GM19240 (cell line): ENCODE measurements around the gene SKAP2.

ENCODE experiments used
- DNase-seq: peaks from one replicate; pipeline ENCODE4 v3.0.0; 2011; ENCODE audit warnings: low spot score; ENCODE audit not compliant: insufficient read length

SKAP2 gene

DNA sequence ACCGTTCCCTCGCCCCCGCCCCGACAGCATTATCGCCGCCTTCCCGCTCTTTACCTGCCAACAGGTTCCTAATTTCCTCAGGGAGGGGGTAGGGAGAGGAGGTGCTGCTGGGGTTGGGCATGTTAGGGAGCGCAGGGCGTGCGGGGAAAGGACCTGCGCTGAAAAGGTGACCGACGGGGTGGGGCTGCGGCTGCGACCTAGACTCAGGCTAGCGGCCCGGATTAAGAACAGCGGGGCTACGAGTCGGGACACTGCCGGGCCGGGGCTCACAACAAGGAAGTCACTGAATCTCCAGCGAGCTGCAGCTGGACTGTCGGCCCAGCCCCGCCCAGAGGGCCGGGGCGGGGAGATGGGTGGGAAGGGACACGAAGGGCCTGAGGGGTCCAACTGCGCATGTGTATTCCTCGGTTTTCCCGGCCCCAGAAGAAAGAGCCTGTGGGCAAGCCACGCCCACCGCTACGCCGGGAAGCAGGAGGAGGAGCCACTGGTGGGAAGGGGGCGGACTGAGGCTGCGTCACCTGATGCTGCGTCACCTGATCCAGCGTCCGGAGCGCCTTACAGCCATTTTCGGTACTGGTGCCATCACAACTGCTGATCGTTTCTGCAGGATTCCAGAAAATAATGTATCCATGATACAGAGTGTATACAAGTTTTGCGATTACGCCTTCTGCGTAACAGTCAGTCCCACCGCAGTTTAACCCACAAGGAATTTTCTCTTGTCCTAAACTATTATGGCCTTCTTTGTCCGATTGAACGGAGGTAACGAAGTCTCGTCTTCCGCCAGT is at the start of gene SKAP2:
TSS of gene SKAP2 (minus strand) at position 282 of the 785 bp plus-strand sequence. CDS start at position 121, 161 bp downstream.
- DNase-seq: peak; percentile 78

DNA sequence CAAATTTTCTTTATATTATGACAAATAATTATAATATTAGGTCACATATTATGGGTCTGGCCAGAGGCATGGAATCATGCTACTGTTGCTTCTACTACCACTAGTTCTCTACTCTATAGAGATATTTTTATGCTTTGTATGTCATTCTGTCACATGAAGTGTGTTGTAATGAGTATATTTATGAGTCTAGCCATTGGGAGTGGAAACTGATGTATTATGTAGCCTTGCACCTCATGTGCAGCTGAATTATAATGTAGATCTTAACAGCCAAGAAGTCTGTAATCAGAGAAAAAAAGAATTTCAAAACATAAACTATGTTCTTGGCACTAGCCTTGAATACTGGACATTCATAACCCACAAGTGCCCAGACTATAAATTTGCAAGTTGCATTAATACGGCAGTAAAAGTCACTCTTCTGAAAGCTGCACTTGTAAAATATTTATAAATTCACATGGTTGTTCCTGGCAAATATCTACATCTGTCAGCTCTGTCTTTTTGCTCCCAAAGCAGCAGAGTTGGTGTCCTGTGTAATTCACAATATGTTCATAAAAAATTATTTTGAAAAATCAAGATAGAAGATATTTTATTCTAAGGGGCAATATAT is 48.6 kb upstream of the SKAP2 start:
- DNase-seq: no peak

GRCh38 chr7:26912338-26912737 is 47.9 kb upstream of the SKAP2 start:
- DNase-seq: no peak

DNA sequence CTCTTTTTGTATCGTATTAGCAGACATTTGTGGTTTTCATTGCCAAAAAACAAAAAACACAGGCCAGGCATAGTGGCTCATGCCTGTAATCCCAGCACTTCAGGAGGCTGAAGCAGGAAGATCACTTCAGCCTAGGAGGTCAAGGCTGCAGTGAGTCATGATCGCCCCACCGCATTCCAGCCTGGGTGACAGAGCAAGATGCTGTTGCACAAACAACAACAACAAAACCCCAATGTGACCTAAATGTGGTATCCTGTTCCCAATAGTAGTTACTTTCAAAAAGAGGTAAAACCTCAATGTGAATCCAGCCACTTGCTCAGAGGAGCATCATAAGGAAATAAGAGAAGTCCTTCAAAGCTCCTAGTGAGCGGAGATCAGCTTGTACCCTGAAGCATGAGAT is 45.8 kb upstream of the SKAP2 start:
- no peak for DNase-seq

GRCh38 chr7:26900251-26900650 is 35.9 kb upstream of the SKAP2 start:
- DNase-seq: no peak

GRCh38 chr7:26899519-26899918 is 35.1 kb upstream of the SKAP2 start:
- no peak for DNase-seq

GRCh38 chr7:26898891-26899290 is 34.5 kb upstream of the SKAP2 start:
- no peak for DNase-seq

- DNase-seq: no peak
Observed at GRCh38 chr7:26897928-26898327, 33.5 kb upstream of the SKAP2 start.

DNA sequence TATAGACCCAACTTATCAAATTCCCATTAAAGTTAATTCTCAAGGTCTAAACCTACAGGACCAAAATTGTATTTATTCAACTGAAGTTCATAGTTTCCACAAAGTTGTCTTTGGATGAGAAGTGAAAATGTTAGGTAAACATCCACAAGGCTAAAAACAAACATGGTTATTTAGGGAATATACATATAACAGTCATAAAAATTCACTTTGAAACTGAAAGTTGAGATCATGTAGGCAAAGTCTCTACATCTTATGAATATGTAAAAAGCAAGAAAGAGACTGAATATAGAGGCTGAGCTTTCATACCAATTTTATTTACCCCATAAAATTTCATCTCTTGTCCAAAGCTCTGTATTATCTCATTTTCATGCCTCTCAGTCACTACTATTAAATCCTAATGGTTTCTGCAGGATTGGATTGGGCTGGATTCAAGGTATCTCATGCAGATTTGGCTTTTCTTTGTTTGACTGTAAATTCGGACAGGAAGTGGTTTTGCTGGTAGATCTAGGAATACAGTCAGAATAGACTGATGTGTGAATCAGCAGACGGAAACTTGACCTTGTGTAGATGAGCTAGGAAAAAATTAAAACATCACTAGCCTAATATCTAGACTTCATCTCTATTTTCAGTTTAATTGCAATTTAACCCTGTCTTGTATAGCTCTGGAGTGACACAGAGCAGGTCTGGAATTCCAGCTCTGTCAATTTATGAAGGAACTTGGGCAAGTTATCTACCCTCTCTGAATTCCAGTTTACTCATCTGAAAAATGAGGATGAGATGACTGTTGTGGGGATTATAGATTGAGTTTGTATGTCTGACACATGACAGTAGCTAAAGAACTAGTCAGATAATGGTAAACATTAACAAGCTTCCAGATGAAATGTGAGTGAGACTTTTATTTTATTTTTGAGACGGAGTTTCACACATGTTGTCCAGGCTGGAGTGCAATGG is 27.3 kb upstream of the SKAP2 start:
- DNase-seq: peak; percentile 13

- no peak for DNase-seq
Observed at GRCh38 chr7:26880852-26881251, 16.5 kb upstream of the SKAP2 start.

- DNase-seq: no peak
Observed at GRCh38 chr7:26879671-26880070, 15.3 kb upstream of the SKAP2 start.

DNA sequence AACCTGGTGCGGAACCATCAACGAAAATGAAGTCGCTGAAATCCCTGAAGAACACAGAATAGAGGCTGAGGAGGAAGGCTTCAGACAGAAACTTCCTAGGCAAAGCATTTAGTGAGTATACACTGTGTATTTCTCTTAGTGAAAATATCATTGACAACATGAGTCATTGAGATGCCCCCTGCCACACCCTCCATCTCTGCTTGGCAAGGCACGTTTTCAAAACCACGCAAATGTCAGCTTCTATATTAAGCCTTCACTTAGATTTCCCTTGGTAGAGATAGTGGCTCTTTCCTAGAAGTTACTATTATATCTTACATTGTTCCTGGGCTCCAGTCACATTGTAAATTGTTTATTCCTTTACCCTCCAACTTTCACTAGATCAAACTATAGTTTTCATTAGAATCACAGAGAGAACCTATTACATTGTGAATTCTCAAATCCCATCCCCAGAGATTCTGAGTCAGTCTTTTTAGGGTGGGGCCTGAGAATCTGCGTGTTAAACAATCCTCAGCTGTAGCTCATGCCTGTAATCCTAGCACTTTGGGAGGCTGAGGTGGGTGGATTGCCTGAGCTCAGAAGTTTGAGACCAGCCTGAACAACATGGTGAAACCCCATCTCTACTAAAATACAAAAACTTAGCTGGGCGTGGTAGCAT is 4.6 kb upstream of the SKAP2 start:
- DNase-seq: no peak

DNA sequence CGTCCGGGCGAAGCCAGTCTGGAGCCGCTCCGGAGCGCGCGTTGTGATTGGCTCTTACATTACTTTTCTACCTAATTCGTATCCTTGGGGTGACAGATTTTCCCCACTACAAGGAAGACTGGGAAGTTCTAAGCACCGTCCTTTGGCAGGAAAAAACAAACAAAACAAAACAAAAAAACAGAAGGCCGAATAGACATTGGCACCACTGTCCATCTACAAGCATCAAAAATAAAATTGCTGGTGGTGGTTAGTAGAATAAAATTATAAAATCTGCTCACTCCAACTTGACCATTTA is 651 bp upstream of the SKAP2 start:
- DNase-seq: peak; percentile 29

- peak; percentile 13 for DNase-seq
Observed at GRCh38 chr7:26863518-26864308, 677 bp downstream of the SKAP2 start.

DNA sequence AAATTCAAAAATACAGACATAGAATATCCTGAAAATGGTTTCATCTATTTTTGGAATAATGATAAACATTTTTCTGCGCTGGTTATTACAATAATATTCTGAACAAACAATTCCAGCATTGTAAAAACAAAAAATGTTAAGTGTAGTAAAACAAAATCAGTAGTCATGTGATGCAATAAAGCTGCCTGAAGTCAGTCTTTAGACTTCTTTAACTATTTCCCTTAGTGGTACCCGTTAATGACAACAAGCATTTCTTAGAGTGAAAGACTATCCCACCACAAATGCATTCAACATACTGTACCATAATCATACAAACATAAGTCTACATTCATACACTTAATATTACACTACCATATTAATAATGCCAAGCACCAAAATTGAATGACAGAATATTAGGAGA is 1.6 kb downstream of the SKAP2 start:
- DNase-seq: no peak

DNA sequence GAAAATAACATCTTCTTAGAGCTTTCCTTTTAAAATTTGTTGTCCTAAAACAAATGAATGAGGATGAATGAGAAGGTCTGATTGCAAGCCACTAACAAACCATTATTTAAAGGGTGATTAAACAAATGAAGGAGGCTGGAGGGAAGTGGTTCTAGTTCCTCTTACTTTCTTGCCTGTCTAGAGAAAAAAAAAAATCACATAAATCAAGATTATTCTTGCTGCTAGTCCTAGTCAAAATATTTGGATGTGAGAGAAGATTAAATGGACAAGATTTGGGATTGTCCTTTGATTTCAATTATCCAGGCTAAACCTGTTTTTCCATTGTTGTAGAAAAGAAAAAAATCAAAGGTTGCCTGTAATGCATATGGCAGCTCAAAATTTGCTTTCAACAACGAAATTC is 3.3 kb downstream of the SKAP2 start:
- no peak for DNase-seq

DNA sequence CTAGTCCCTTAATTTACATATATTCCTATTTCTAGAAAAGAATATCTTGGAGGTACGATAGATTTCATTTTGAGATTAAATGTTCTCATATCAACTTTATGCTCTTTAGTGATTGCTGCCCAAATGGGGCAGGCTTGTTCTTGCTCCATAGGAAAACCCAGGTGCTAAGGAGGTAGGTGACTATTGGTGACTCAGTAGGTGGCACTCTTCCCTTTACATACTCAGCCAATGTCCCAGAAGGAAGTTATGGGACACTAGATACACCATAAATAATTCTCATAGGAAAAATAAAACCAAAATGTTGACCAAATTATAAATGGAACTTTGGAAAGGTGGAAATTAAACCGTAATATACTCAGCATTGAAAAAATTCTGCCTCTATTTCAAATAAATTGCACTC is 4.0 kb downstream of the SKAP2 start:
- DNase-seq: no peak

DNA sequence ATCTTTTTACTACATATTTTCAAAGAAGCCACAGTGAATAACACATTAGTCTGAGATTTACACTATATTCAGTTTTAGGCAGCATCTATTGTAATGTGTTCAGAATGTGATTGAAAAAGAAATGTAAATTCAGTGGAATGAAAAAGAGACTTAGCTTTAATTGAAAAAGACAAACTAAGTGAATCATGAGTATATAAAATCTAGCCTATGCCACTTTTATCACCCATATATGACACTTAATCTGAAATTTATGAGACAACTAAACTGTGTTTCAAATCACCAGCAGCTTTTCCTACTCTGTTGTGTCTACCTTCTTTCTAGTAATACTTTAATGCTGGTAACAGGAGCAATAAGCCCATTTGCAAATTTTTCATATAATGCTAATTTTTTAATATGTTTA is 4.7 kb downstream of the SKAP2 start:
- DNase-seq: no peak

- DNase-seq: no peak
Observed at GRCh38 chr7:26858735-26859134, 5.7 kb downstream of the SKAP2 start.

- DNase-seq: no peak
Observed at GRCh38 chr7:26858241-26858715, 6.1 kb downstream of the SKAP2 start.
